Activated CD4-positive, CD25-positive, alpha-beta regulatory T cell treated with anti-CD3 and anti-CD28 coated beads, Interleukin-2, amount 50 U/mL, for 16 hours (primary cell): Measurements from ENCODE around the gene GPBP1L1.
"Not testable (repeated sequence)": the region's sequence is repeated elsewhere in the genome, so short reads cannot be mapped to it uniquely, and the experiment has no call there.

ENCODE experiments used
- DNase-seq: peaks from one replicate; pipeline ENCODE4 v3.0.0-alpha.2; 2020; ENCODE audit warnings: low read depth, low spot score

GPBP1L1 gene

GRCh38 chr1:45679123-45679522 lies 7.2 kb downstream of the GPBP1L1 start:
- no peak for DNase-seq

- DNase-seq, result no peak
Observed at GRCh38 chr1:45678489-45678888, 7.8 kb downstream of the GPBP1L1 start.

GRCh38 chr1:45677751-45678245 lies 8.5 kb downstream of the GPBP1L1 start:
- DNase-seq, result no peak

GRCh38 chr1:45676553-45676952 lies 9.8 kb downstream of the GPBP1L1 start:
- not testable (repeated sequence) for DNase-seq

GRCh38 chr1:45674478-45674877 lies 11.9 kb downstream of the GPBP1L1 start:
- DNase-seq, result no peak

GRCh38 chr1:45673956-45674355 lies 12.4 kb downstream of the GPBP1L1 start:
- DNase-seq, result no peak

- no peak for DNase-seq
Observed at GRCh38 chr1:45669859-45670655, 16.3 kb downstream of the GPBP1L1 start.

- DNase-seq, result no peak
Observed at GRCh38 chr1:45669379-45669778, 17.0 kb downstream of the GPBP1L1 start.

- no peak for DNase-seq
Observed at GRCh38 chr1:45668526-45668925, 17.8 kb downstream of the GPBP1L1 start.

GRCh38 chr1:45667321-45668111 lies 18.8 kb downstream of the GPBP1L1 start:
- no peak for DNase-seq

- DNase-seq, result no peak
Observed at GRCh38 chr1:45666836-45667235, 19.5 kb downstream of the GPBP1L1 start.

GRCh38 chr1:45660336-45660735 lies 26.0 kb downstream of the GPBP1L1 start:
- DNase-seq, result no peak

GRCh38 chr1:45659222-45659621 lies 27.1 kb downstream of the GPBP1L1 start:
- no peak for DNase-seq

- DNase-seq, result no peak
Observed at GRCh38 chr1:45658171-45658570, 28.2 kb downstream of the GPBP1L1 start.

GRCh38 chr1:45656573-45657226 lies 29.6 kb downstream of the GPBP1L1 start:
- no peak for DNase-seq

GRCh38 chr1:45654540-45655280 lies 31.6 kb downstream of the GPBP1L1 start:
- DNase-seq, result no peak

GRCh38 chr1:45647248-45648021 lies 38.9 kb downstream of the GPBP1L1 start:
- DNase-seq, result no peak

- no peak for DNase-seq
Observed at GRCh38 chr1:45644661-45645060, 41.7 kb downstream of the GPBP1L1 start.

- no peak for DNase-seq
Observed at GRCh38 chr1:45643978-45644377, 42.4 kb downstream of the GPBP1L1 start.

- no peak for DNase-seq
Observed at GRCh38 chr1:45643321-45643720, 43.0 kb downstream of the GPBP1L1 start.

- no peak for DNase-seq
Observed at GRCh38 chr1:45640293-45640692, 46.0 kb downstream of the GPBP1L1 start.
